Heart left ventricle (tissue), 16 donors: Measurements from ENCODE around the gene CRADD. TPM values are rescaled to one million over a fixed set of nuclear protein-coding genes. Genes with fewer than 3 reads are reported as not detected.

Experiments
- ATAC-seq, 4 donors: fragments of 200-7000 bp; cut with Tn5 transposase; one replicate each; pipeline ENCODE4 v1.9.1; 2020 to 2022; ENCODE audit warnings: moderate library complexity in 4 of 4, mild to moderate bottlenecking in 3 of 4, moderate number of reproducible peaks in 1 of 4
- DNase-seq, 5 donors: peaks; one replicate each; pipeline ENCODE4 v3.0.0-alpha.2; 2020
- H3K27ac ChIP-seq, 12 donors: fragments of 200-600 bp; sonication (generic) in 4 of 12; one replicate each; pipeline versions ENCODE4 v1.5.0 to v1.8.0; 2016 to 2022; ENCODE audit warnings: mild to moderate bottlenecking in 2 of 12
- H3K27me3 ChIP-seq, 9 donors: fragments of 200-600 bp; sonication (generic) in 2 of 9; one replicate each; pipeline versions ENCODE4 v1.5.1 to v1.8.0; 2016 to 2022; ENCODE audit warnings: mild to moderate bottlenecking in 3 of 9
- H3K36me3 ChIP-seq, 9 donors: fragments of 200-600 bp; sonication (generic) in 2 of 9; one replicate each; pipeline versions ENCODE4 v1.5.0 to v1.8.0; 2018 to 2022; ENCODE audit warnings: mild to moderate bottlenecking in 2 of 9
- H3K4me1 ChIP-seq, 12 donors: fragments of 200-600 bp; sonication (generic) in 4 of 12; one replicate each; pipeline versions ENCODE4 v1.5.0 to v1.8.0; 2016 to 2022; ENCODE audit warnings: mild to moderate bottlenecking in 3 of 12
- H3K4me3 ChIP-seq, 12 donors: fragments of 200-600 bp; sonication (generic) in 4 of 12; one replicate each; pipeline versions ENCODE4 v1.5.0 to v1.8.0; 2017 to 2022; ENCODE audit warnings: mild to moderate bottlenecking in 9 of 12, moderate library complexity in 4 of 12
- H3K9me3 ChIP-seq, 12 donors: fragments of 200-600 bp; sonication (generic) in 4 of 12; one replicate each; pipeline versions ENCODE4 v1.5.0 to v1.8.0; 2016 to 2022; ENCODE audit warnings: mild to moderate bottlenecking in 1 of 12
- POLR2A ChIP-seq, 2 donors: fragments of 450-650 bp; IDR thresholded peaks; one replicate each; pipeline ENCODE4 v1.6.1; 2017; ENCODE audit warnings: antibody characterized with exemption in 2 of 2, mild to moderate bottlenecking in 2 of 2, moderate library complexity in 2 of 2
- WGBS, 4 donors: extraction: QIAGEN DNeasy Blood & Tissue Kit in 2 of 4; methylation state at CpG; one replicate each; pipeline versions ENCODE4 v1.1.5 to v1.1.7; 2013 to 2018; 5-methylcytosine and 5-hydroxymethylcytosine counted together
- intact Hi-C, 10 donors: fragments of 100-400 bp; cut with DNase I; formaldehyde crosslinking; loops; one replicate each; pipeline versions ENCODE4 v1.11.1 to v1.14.2; 2022
- polyA plus RNA-seq, 2 donors: library from polyadenylated mRNA; stranded (reverse); fragments of 200-250 nt; gene quantifications; one replicate each; pipeline ENCODE4 v1.2.3, GENCODE V29; 2013
- total RNA-seq, 9 donors: library from RNA; depleted of rRNA in 2 of 9; stranded (reverse); fragments of >200 nt in 2 of 9; fragmentation: NEBNext Ultra II Directional in 3 of 9; extraction: Animal tissue kit (Norgen Biotek cat#: 25700) in 3 of 9; gene quantifications; one replicate each; pipeline versions ENCODE4 v1.1.0 to v1.2.4, GENCODE V29; 2016 to 2023
- TF ChIP-seq, protein P1 (sequence below), 12 donors: fragments of 200-600 bp; sonication (generic) in 4 of 12; IDR thresholded peaks; one replicate each; pipeline versions ENCODE4 v1.5.0 to v1.8.0; 2018 to 2022; ENCODE audit warnings: antibody characterized with exemption in 12 of 12, mild to moderate bottlenecking in 5 of 12
- donor health status: ischemic (EF 13 %, LVEDD 7.1; RV severe dilation, severe dysfunction).
- donor health status: healthy with polysubstance abuse.
- donor health status: DM: no; HTN: yes; CAD: no.
- donor health status: DM: no; HTN: no; CAD: no.
- donor health status: ischemic (EF 25% LVEDD 6.9; RV normal size, moderate dysfunction).
- donor health status: ischemic (EF 25% LVEDD 5.7; RV mildly dilated, moderate dysfunction).
- donor health status: healthy.
- donor health status: DM: yes; HTN: yes; CAD: no.
- donor health status: ischemic (EF 35%, LVEDD 5.7; RV mildly dilated, moderate dysfunction).
- donor health status: nonischemic (EF 11% LVEDD 7.7; RV severe dilation, severe dysfunction).
- donor health status: DM: yes; HTN: yes; CAD: no.
- donor health status: PGD.
- donor health status: ischemic (EF 29% LVEDD 5.4; RV normal size, mild dysfunction).
- donor health status: nonischemic (EF 23%, LVEDD 6.1; RV moderate dilation, normal function).

Gene CRADD
- total and polyA plus RNA-seq, 11 donors = 11.0 to 100 (median 44.5) TPM

GRCh38 chr12:93645702-93646101 lies 31.5 kb upstream of the CRADD start:
- WGBS, 4 donors = 81 to 93% (median 85%) methylated on average over 1 of the region's 1 CpG
- no peaks in the 10 kb centered on the region for H3K9me3 ChIP-seq
- ATAC-seq (no peak), DNase-seq (no peak)
- TF ChIP-seq, protein P1, sequence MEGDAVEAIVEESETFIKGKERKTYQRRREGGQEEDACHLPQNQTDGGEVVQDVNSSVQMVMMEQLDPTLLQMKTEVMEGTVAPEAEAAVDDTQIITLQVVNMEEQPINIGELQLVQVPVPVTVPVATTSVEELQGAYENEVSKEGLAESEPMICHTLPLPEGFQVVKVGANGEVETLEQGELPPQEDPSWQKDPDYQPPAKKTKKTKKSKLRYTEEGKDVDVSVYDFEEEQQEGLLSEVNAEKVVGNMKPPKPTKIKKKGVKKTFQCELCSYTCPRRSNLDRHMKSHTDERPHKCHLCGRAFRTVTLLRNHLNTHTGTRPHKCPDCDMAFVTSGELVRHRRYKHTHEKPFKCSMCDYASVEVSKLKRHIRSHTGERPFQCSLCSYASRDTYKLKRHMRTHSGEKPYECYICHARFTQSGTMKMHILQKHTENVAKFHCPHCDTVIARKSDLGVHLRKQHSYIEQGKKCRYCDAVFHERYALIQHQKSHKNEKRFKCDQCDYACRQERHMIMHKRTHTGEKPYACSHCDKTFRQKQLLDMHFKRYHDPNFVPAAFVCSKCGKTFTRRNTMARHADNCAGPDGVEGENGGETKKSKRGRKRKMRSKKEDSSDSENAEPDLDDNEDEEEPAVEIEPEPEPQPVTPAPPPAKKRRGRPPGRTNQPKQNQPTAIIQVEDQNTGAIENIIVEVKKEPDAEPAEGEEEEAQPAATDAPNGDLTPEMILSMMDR (IDR thresholded peaks at IDR 0.05) = no peak
- TF ChIP-seq POLR2A (IDR thresholded peaks at IDR 0.05) = no peak
- H3K27me3 ChIP-seq = no peaks in the 10 kb centered on the region
- intact Hi-C loops = no loop called here
- H3K36me3 ChIP-seq = no peaks in the 10 kb centered on the region
- no peak overlapping the region for H3K4me3 ChIP-seq
- H3K27ac ChIP-seq = no peak overlapping the region
- no peaks in the 10 kb centered on the region for H3K4me1 ChIP-seq

DNA sequence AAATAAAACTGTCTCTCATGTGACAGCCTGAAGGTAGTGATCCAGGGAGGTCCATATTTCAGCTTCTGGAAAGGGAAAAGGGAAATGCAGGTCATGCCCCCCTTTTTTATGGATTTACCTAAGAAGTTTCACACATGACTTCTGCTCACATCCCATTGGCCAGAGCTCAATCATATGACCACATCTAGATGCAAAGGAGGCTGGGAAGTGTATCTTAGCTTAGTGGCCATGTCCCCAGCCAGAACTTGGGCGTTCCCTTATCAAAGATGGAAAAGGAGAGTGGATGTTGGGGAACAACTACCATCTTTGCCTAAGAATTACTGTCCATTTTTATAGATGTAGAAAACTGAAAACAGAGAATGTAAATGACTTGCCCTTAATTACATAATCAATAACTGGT lies 26.5 kb upstream of the CRADD start:
- ATAC-seq (no peak), DNase-seq (no peak)
- Histone ChIP-seq H3K36me3 (no peaks in the 10 kb centered on the region), H3K4me1 (no peaks in the 10 kb centered on the region), H3K4me3 (no peak overlapping the region), H3K9me3 (no peaks in the 10 kb centered on the region), H3K27ac (no peak overlapping the region), H3K27me3 (no peaks in the 10 kb centered on the region)
- intact Hi-C loops = no loop called here
- WGBS, 4 donors = 87 to 94% (median 91%) methylated on average over 1 of the region's 1 CpG
- TF ChIP-seq, protein P1 (IDR thresholded peaks at IDR 0.05) = no peak
- TF ChIP-seq POLR2A (IDR thresholded peaks at IDR 0.05) = no peak

GRCh38 chr12:93653079-93653478 lies 24.1 kb upstream of the CRADD start:
- no peaks in the 10 kb centered on the region for H3K9me3 ChIP-seq
- H3K4me3 ChIP-seq = no peak overlapping the region
- ATAC-seq (no peak), DNase-seq (no peak)
- H3K36me3 ChIP-seq = no peaks in the 10 kb centered on the region
- no peaks in the 10 kb centered on the region for H3K27me3 ChIP-seq
- intact Hi-C loops = no loop called here
- TF ChIP-seq POLR2A (IDR thresholded peaks at IDR 0.05) = no peak
- TF ChIP-seq, protein P1 (IDR thresholded peaks at IDR 0.05) = no peak
- no peak overlapping the region for H3K27ac ChIP-seq
- WGBS, 4 donors = 95 to 98% (median 96%) methylated on average over 3 of the region's 3 CpGs
- no peaks in the 10 kb centered on the region for H3K4me1 ChIP-seq

- Histone ChIP-seq H3K27me3 (no peaks in the 10 kb centered on the region), H3K4me3 (no peak overlapping the region), H3K36me3 (no peaks in the 10 kb centered on the region), H3K9me3 (no peaks in the 10 kb centered on the region), H3K27ac (no peak overlapping the region), H3K4me1 (no peaks in the 10 kb centered on the region)
- ATAC-seq (no peak), DNase-seq (no peak)
- intact Hi-C loops = no loop called here
- TF ChIP-seq POLR2A (IDR thresholded peaks at IDR 0.05) = no peak
- TF ChIP-seq, protein P1 (IDR thresholded peaks at IDR 0.05) = no peak
- WGBS, 4 donors = 74 to 80% (median 79%) methylated on average over 3 of the region's 3 CpGs
Observed at GRCh38 chr12:93653712-93654111, 23.5 kb upstream of the CRADD start.
